T-cell (primary cell): ENCODE results near the gene ADAMTS9. TPM values are rescaled to one million over a fixed set of nuclear protein-coding genes. Genes with fewer than 3 reads are reported as not detected.

Experiments used
- ATAC-seq, 4 experiments: fragments of 200-7000 bp in 3 of 4; fragments of 150-1000 bp in 1 of 4; cut with Tn5 transposase; replicated peaks in 1 of 4; 1 replicate in 3 of 4; 2 replicates in 1 of 4; pipeline ENCODE4 v1.10.0; 2021; ENCODE audit warnings: moderate library complexity in 3 of 4, mild to moderate bottlenecking in 2 of 4, moderate number of reproducible peaks in 1 of 4
- CTCF ChIA-PET, 2 donors: fragments of 300-600 bp; sonication (Branson Sonifier 250); formaldehyde crosslinking; loops; one replicate each; lab custom pipeline; 2022; ENCODE audit warnings: antibody characterized with exemption in 2 of 2; lab: Charles Lee
- POLR2A ChIA-PET, 2 donors: fragments of 300-600 bp; sonication (Branson Sonifier 250); formaldehyde crosslinking; loops; one replicate each; lab custom pipeline; 2022; ENCODE audit warnings: antibody characterized with exemption in 2 of 2; lab: Charles Lee
- DNase-seq, 35 experiments: peaks; one replicate each; pipeline versions ENCODE4 v3.0.0 to v3.0.0-alpha.2; 2013 to 2023
- H3K27ac ChIP-seq: one replicate; pipeline ENCODE4 v1.5.1; 2013; ENCODE audit warnings: low read length
- H3K27me3 ChIP-seq, 2 experiments: replicated peaks in 1 of 2; 1 replicate in 1 of 2; 2 replicates in 1 of 2; pipeline versions ENCODE4 v1.6.1 to v1.7.0; 2013; ENCODE audit warnings: low read length in 1 of 2, mixed read lengths in 1 of 2; ENCODE audit not compliant: control insufficient read depth in 2 of 2, insufficient read depth in 2 of 2; ENCODE audit errors: extremely low read depth in 1 of 2
- H3K36me3 ChIP-seq, 2 donors: 1 replicate in 1 of 2; 2 replicates in 1 of 2; pipeline versions ENCODE4 v1.6.1 to v1.7.0; 2013; ENCODE audit warnings: low read length in 1 of 2; ENCODE audit not compliant: control insufficient read depth in 2 of 2, insufficient read depth in 1 of 2; ENCODE audit errors: extremely low read depth in 1 of 2
- H3K4me1 ChIP-seq, 2 experiments: 1 replicate in 1 of 2; 2 replicates in 1 of 2; pipeline versions ENCODE4 v1.6.1 to v1.7.0; 2013; ENCODE audit warnings: low read length in 2 of 2, mixed read lengths in 1 of 2; ENCODE audit not compliant: insufficient read depth in 2 of 2, control insufficient read depth in 1 of 2; ENCODE audit errors: extremely low read depth in 1 of 2
- H3K4me3 ChIP-seq, 2 donors: 1 replicate in 1 of 2; 2 replicates in 1 of 2; pipeline versions ENCODE4 v1.5.1 to v1.7.0; 2013; ENCODE audit warnings: mild to moderate bottlenecking in 2 of 2, low read length in 1 of 2, moderate library complexity in 1 of 2; ENCODE audit not compliant: control insufficient read depth in 1 of 2; ENCODE audit errors: extremely low read depth in 1 of 2
- H3K9me3 ChIP-seq: 2 replicates; pipeline ENCODE4 v1.7.0; 2013
- H3K27ac Mint-ChIP-seq, 2 donors: one replicate each; pipeline ENCODE4 v1.8.0; 2020 to 2021; ENCODE audit warnings: mild to moderate bottlenecking in 2 of 2, mixed read lengths in 2 of 2
- H3K27me3 Mint-ChIP-seq, 2 donors: one replicate each; pipeline ENCODE4 v1.8.0; 2021 to 2022; ENCODE audit warnings: mixed read lengths in 2 of 2
- H3K36me3 Mint-ChIP-seq: one replicate; pipeline ENCODE4 v1.8.0; 2021; ENCODE audit warnings: mixed read lengths
- H3K4me1 Mint-ChIP-seq, 3 donors: one replicate each; pipeline ENCODE4 v1.8.0; 2020 to 2022; ENCODE audit warnings: mixed read lengths in 3 of 3, mild to moderate bottlenecking in 1 of 3
- H3K4me3 Mint-ChIP-seq, 3 donors: one replicate each; pipeline ENCODE4 v1.8.0; 2020 to 2022; ENCODE audit warnings: mild to moderate bottlenecking in 3 of 3, mixed read lengths in 3 of 3, moderate library complexity in 3 of 3
- H3K9me3 Mint-ChIP-seq, 3 donors: one replicate each; pipeline ENCODE4 v1.8.0; 2020 to 2022; ENCODE audit warnings: mixed read lengths in 3 of 3
- WGBS: methylation state at CpG from one replicate; pipeline ENCODE4 v1.1.5; 2013; ENCODE audit warnings: missing lambda C conversion rate; ENCODE audit not compliant: insufficient coverage; 5-methylcytosine and 5-hydroxymethylcytosine counted together
- total RNA-seq, 35 experiments: library from RNA in 6 of 35; stranded (reverse) in 6 of 35; fragments of 120-200 nt in 1 of 35; gene quantifications; one replicate each; pipeline versions ENCODE4 v1.2.1 to v1.2.4 and lab custom pipeline; 2013 to 2026

Gene ADAMTS9
- total RNA-seq, 5 donors from 2014 or later (not counting 1 experiment from before 2014, with no cell fraction given), result 0.09 to 0.10 TPM; not detected in 3

DNA sequence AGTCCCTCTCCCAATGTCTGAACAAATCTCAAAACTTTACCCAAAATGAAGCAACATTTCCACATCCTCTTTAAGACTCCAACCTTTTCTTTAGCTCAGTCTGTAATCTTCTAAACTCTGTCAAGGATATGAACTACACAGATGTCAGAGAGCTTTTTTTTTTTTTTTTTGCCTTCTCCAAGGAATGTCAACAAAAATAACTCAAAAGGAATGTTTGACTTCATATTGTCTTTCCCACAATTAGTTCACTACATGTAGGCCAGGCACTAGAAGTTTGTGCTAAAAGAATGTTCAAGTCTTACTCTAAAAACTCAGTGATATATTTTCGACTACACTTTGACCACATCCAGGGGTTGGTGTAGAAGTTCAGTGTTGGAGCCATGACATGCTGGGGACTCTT lies 37.1 kb downstream of the ADAMTS9 start:
- ATAC-seq (no peak), DNase-seq (no peak)
- Mint-ChIP-seq H3K9me3 (no peaks in the 10 kb centered on the region), H3K27ac (no peak overlapping the region), H3K36me3 (no peaks in the 10 kb centered on the region), H3K4me3 (no peak overlapping the region), H3K4me1 (no peaks in the 10 kb centered on the region), H3K27me3 (no peaks in the 10 kb centered on the region)
- Histone ChIP-seq H3K9me3 (no peaks in the 10 kb centered on the region), H3K36me3 (no peaks in the 10 kb centered on the region), H3K4me1 (no peaks in the 10 kb centered on the region), H3K4me3 (no peak overlapping the region), H3K27ac (no peak overlapping the region), H3K27me3 (no peaks in the 10 kb centered on the region)
- WGBS, result no CpG with 5 or more reads among the region's 1 CpG
- ChIA-PET CTCF (no interaction called here), POLR2A (interaction anchor here in 1 of 2 donors (0.6 kb wide), 1 partner anchor 1336 kb away, joined by 6 read pairs; no protein-coding TSS in a partner anchor)

DNA sequence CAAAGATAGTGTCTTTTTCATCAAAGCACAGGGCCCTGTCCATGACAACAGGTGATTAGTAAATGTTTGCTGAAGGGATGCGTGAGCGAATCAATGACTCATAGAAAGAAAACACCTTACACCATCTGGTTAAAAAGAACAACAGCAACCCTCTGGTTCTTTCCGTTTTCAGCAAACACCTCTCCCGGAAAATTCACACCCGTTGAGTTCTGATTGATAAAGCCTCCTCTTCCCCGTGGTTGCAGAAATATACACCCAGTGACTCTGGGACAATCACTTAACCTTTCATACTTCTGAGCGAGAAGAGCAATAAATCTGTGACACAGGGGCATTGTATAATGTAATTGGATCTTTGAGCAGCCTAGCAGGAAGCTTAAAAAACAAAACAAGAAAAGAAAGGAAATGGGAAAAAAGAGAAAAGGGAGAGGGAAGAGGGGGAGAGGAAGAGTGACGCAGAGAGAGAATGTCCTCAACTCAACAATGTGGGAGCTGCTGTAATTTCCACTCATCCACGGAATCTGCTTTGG lies 37.6 kb downstream of the ADAMTS9 start:
- Mint-ChIP-seq H3K9me3 (no peaks in the 10 kb centered on the region), H3K4me1 (no peaks in the 10 kb centered on the region), H3K27me3 (no peaks in the 10 kb centered on the region), H3K36me3 (no peaks in the 10 kb centered on the region), H3K4me3 (no peak overlapping the region), H3K27ac (no peak overlapping the region)
- ChIA-PET CTCF (no interaction called here), POLR2A (interaction anchor here in 1 of 2 donors (0.6 kb wide), 1 partner anchor 1336 kb away, joined by 6 read pairs; no protein-coding TSS in a partner anchor)
- ATAC-seq (no peak), DNase-seq (no peak)
- no peaks in the 10 kb centered on the region for H3K36me3 ChIP-seq
- no peak overlapping the region for H3K27ac ChIP-seq
- WGBS, result 73% methylated on average over 5 of the region's 9 CpGs
- no peak overlapping the region for H3K4me3 ChIP-seq
- no peaks in the 10 kb centered on the region for H3K9me3 ChIP-seq
- H3K27me3 ChIP-seq, result no peaks in the 10 kb centered on the region
- no peaks in the 10 kb centered on the region for H3K4me1 ChIP-seq

DNA sequence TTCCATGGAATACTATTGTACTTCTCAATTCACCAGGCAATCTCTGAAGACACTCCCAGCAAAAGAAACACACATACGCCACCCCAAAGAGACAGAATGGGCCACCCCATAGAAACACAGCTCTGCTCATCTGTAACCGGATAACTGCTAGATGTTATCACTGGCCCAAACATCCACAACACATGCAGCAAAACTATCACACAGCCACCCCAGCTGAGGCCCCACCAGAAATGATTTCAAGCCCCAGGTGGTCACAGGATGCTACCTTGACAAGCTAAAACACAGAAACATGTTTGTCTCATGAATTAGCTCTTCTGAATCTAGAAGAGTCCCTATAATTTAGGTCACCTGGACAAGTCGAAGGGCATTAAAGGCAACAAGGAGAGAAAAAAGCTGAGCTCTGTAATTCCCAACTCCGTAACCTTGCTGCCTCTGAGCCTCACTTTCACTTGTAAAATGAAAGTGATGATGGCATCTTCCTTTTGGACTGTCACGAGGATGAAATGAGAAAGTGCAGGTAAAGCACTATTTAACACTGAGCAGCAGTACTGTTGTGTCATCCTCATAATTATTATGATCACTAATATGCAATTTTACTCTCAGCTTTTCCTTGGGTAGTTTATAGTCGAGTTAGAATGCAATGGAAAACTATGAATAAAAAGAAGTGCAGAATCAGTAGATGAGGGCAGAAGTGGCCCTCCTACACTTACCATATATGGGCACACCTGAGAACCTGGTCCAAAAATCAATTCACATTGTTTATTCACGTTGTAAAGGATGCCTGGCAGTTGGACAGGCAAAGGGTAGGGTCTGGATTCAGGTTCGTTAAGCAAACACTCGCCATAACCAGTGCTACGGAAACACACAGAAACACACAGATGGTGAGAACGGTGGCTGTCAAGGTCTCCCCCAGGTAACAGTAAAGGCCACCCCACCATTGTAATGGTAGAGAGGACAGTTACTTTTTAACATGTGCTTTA lies 38.6 kb downstream of the ADAMTS9 start:
- Histone ChIP-seq H3K27ac (no peak overlapping the region), H3K4me3 (no peak overlapping the region), H3K27me3 (no peaks in the 10 kb centered on the region), H3K36me3 (no peaks in the 10 kb centered on the region), H3K9me3 (no peaks in the 10 kb centered on the region), H3K4me1 (no peaks in the 10 kb centered on the region)
- ChIA-PET POLR2A (no interaction called here), CTCF (no interaction called here)
- DNase-seq (no peak), ATAC-seq (no peak)
- no peak overlapping the region for H3K4me3 Mint-ChIP-seq
- H3K9me3 Mint-ChIP-seq, result peaks cover 0 to 4% (median 2%) of the 10 kb centered on the region in 3 donors
- H3K27me3 Mint-ChIP-seq, result no peaks in the 10 kb centered on the region
- WGBS, result 88% methylated on average over 3 of the region's 11 CpGs
- no peak overlapping the region for H3K27ac Mint-ChIP-seq
- H3K4me1 Mint-ChIP-seq, result no peaks in the 10 kb centered on the region
- no peaks in the 10 kb centered on the region for H3K36me3 Mint-ChIP-seq

DNA sequence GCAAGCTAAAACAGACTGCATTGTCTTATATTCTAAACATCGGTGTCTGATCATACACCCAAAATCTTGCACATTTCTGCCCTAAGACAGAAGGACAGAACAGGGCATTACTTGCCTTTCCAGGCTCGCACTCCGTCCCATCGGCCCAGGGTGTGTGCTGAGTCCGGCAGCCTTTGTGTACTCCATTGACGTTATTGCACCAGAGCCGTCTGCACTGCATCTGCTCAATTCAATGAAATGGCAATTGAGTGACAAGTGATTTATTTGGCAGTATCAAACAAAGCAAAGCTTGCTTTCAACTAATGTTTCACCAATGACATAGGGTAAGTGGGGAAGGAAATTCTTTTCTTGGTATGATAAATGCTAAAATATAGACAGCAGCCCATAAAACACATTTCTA lies 40.0 kb downstream of the ADAMTS9 start:
- Mint-ChIP-seq H3K4me1 (no peaks in the 10 kb centered on the region), H3K27me3 (no peaks in the 10 kb centered on the region), H3K27ac (no peak overlapping the region), H3K4me3 (no peak overlapping the region), H3K9me3 (peaks cover 0 to 4% (median 2%) of the 10 kb centered on the region in 3 donors), H3K36me3 (no peaks in the 10 kb centered on the region)
- no peaks in the 10 kb centered on the region for H3K9me3 ChIP-seq
- 79% methylated on average over 4 of the region's 7 CpGs for WGBS
- H3K27me3 ChIP-seq, result no peaks in the 10 kb centered on the region
- ChIA-PET CTCF (no interaction called here), POLR2A (no interaction called here)
- no peaks in the 10 kb centered on the region for H3K36me3 ChIP-seq
- no peak overlapping the region for H3K4me3 ChIP-seq
- no peak overlapping the region for H3K27ac ChIP-seq
- ATAC-seq (no peak), DNase-seq (no peak)
- H3K4me1 ChIP-seq, result no peaks in the 10 kb centered on the region

DNA sequence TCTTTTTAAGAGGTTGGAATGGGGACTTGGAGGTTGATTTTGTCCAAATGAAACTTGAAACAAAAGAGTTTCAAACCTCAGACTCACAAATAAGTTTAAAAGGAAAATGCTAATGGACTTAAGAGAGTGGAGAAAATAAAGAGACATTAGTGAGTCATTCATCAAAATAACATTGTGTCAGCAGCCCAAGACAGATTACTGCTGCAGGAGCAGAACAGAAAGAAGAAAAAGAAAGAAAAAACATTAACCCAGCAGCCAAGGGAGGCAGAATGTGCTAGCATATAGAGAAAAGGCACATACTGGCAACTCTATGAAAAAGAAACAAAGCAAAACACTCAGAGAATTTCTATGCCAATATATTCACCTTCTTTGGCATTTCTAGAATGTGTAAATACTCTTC lies 42.6 kb downstream of the ADAMTS9 start:
- Mint-ChIP-seq H3K36me3 (no peaks in the 10 kb centered on the region), H3K4me1 (no peaks in the 10 kb centered on the region), H3K9me3 (peaks cover 3 to 6% (median 4%) of the 10 kb centered on the region in 3 donors), H3K27me3 (no peaks in the 10 kb centered on the region), H3K4me3 (no peak overlapping the region), H3K27ac (no peak overlapping the region)
- H3K9me3 ChIP-seq, result no peaks in the 10 kb centered on the region
- no peak overlapping the region for H3K4me3 ChIP-seq
- H3K27ac ChIP-seq, result no peak overlapping the region
- no peak for ATAC-seq
- no peak for DNase-seq
- no peaks in the 10 kb centered on the region for H3K4me1 ChIP-seq
- H3K36me3 ChIP-seq, result no peaks in the 10 kb centered on the region
- ChIA-PET POLR2A (no interaction called here), CTCF (no interaction called here)
- no peaks in the 10 kb centered on the region for H3K27me3 ChIP-seq

DNA sequence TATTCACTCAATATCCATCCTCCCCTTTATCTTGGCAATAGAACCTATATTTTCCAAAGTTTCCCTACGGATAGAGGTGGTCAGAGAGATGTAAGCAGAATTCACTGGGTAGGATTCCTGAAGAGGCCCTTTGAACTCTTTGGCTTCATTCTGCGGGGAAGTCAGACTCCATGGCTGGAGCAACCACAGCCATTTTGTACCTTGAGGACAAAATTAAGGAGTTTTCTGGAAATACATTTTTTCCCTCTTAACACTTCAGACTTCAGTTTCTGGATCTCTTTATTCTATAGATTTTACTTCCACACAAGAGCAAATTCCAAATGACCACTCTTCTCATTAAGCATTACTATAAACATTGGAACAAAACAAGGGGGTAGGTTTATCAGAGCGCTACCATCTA lies 43.3 kb downstream of the ADAMTS9 start:
- Mint-ChIP-seq H3K27me3 (no peaks in the 10 kb centered on the region), H3K27ac (no peak overlapping the region), H3K36me3 (no peaks in the 10 kb centered on the region), H3K9me3 (peaks cover 3 to 6% (median 4%) of the 10 kb centered on the region in 3 donors), H3K4me1 (no peaks in the 10 kb centered on the region), H3K4me3 (no peak overlapping the region)
- H3K9me3 ChIP-seq, result no peaks in the 10 kb centered on the region
- DNase-seq, result no peak
- no peak overlapping the region for H3K27ac ChIP-seq
- POLR2A ChIA-PET, result no interaction called here
- CTCF ChIA-PET, result no interaction called here
- H3K4me3 ChIP-seq, result no peak overlapping the region
- H3K36me3 ChIP-seq, result no peaks in the 10 kb centered on the region
- no CpG with 5 or more reads among the region's 3 CpGs for WGBS
- no peaks in the 10 kb centered on the region for H3K27me3 ChIP-seq
- no peak for ATAC-seq
- H3K4me1 ChIP-seq, result no peaks in the 10 kb centered on the region
